ENCODE measurements around the gene TPSG1.

Gene TPSG1

GRCh38 chr16:1216681-1217400 lies 8.2 kb downstream of the TPSG1 start:
- Histone ChIP-seq H3K27ac (ENCODE audit: low read depth, low read length) (no peak overlapping the region), H2AFZ (ENCODE audit: low read depth, low read length, severe bottlenecking) (no peak overlapping the region), H3F3A (ENCODE audit: insufficient read depth) (no peaks in the 10 kb centered on the region), H3K79me2 (ENCODE audit: insufficient read depth, low read length) (no peaks in the 10 kb centered on the region), H3K4me2 (ENCODE audit: low read depth, low read length, poor library complexity, severe bottlenecking) (no peak overlapping the region), H3K36me3 (ENCODE audit: low read length) (no peaks in the 10 kb centered on the region), H3K9me3 (ENCODE audit: insufficient read depth, low read length) (no peaks in the 10 kb centered on the region), H4K20me1 (ENCODE audit: low read depth, low read length) (no peaks in the 10 kb centered on the region), H3K27me3 (ENCODE audit: low read length) (no peaks in the 10 kb centered on the region), H3K4me3 (ENCODE audit: insufficient read depth, low read length, poor library complexity, severe bottlenecking) (no peak overlapping the region), H3K9me2 (replicated peaks; ENCODE audit: insufficient read depth, low read length) (no peaks in the 10 kb centered on the region), H3K9ac (ENCODE audit: low read length) (no peak overlapping the region)
- no peak for TF ChIP-seq EZH2phosphoT487 (conservative IDR thresholded peaks at IDR 0.05; ENCODE audit: low read length)
- TF ChIP-seq, protein P1, sequence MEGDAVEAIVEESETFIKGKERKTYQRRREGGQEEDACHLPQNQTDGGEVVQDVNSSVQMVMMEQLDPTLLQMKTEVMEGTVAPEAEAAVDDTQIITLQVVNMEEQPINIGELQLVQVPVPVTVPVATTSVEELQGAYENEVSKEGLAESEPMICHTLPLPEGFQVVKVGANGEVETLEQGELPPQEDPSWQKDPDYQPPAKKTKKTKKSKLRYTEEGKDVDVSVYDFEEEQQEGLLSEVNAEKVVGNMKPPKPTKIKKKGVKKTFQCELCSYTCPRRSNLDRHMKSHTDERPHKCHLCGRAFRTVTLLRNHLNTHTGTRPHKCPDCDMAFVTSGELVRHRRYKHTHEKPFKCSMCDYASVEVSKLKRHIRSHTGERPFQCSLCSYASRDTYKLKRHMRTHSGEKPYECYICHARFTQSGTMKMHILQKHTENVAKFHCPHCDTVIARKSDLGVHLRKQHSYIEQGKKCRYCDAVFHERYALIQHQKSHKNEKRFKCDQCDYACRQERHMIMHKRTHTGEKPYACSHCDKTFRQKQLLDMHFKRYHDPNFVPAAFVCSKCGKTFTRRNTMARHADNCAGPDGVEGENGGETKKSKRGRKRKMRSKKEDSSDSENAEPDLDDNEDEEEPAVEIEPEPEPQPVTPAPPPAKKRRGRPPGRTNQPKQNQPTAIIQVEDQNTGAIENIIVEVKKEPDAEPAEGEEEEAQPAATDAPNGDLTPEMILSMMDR (IDR thresholded peaks at IDR 0.05; ENCODE audit: insufficient read depth, low read length, poor library complexity, severe bottlenecking) = no peak

GRCh38 chr16:1216296-1216619 lies 8.8 kb downstream of the TPSG1 start:
- H3K27me3 ChIP-seq (ENCODE audit: low read length) = no peaks in the 10 kb centered on the region
- no peak overlapping the region for H2AFZ ChIP-seq (ENCODE audit: low read depth, low read length, severe bottlenecking)
- no peaks in the 10 kb centered on the region for H3K79me2 ChIP-seq (ENCODE audit: insufficient read depth, low read length)
- no peaks in the 10 kb centered on the region for H3K9me3 ChIP-seq (ENCODE audit: insufficient read depth, low read length)
- H3K27ac ChIP-seq (ENCODE audit: low read depth, low read length) = no peak overlapping the region
- H3K36me3 ChIP-seq (ENCODE audit: low read length) = no peaks in the 10 kb centered on the region
- H3K4me3 ChIP-seq (ENCODE audit: insufficient read depth, low read length, poor library complexity, severe bottlenecking) = no peak overlapping the region
- TF ChIP-seq, protein P1 (IDR thresholded peaks at IDR 0.05; ENCODE audit: insufficient read depth, low read length, poor library complexity, severe bottlenecking) = no peak
- H3K9me2 ChIP-seq (replicated peaks; ENCODE audit: insufficient read depth, low read length) = no peaks in the 10 kb centered on the region
- no peak overlapping the region for H3K4me2 ChIP-seq (ENCODE audit: low read depth, low read length, poor library complexity, severe bottlenecking)
- H3K9ac ChIP-seq (ENCODE audit: low read length) = no peak overlapping the region
- no peaks in the 10 kb centered on the region for H4K20me1 ChIP-seq (ENCODE audit: low read depth, low read length)
- no peaks in the 10 kb centered on the region for H3F3A ChIP-seq (ENCODE audit: insufficient read depth)

GRCh38 chr16:1215574-1216295 lies 9.3 kb downstream of the TPSG1 start:
- H4K20me1 ChIP-seq (ENCODE audit: low read depth, low read length) = no peaks in the 10 kb centered on the region
- H3K4me3 ChIP-seq (ENCODE audit: insufficient read depth, low read length, poor library complexity, severe bottlenecking) = no peak overlapping the region
- no peak overlapping the region for H3K27ac ChIP-seq (ENCODE audit: low read depth, low read length)
- no peaks in the 10 kb centered on the region for H3F3A ChIP-seq (ENCODE audit: insufficient read depth)
- H3K9me2 ChIP-seq (replicated peaks; ENCODE audit: insufficient read depth, low read length) = no peaks in the 10 kb centered on the region
- no peak overlapping the region for H3K4me2 ChIP-seq (ENCODE audit: low read depth, low read length, poor library complexity, severe bottlenecking)
- H2AFZ ChIP-seq (ENCODE audit: low read depth, low read length, severe bottlenecking) = no peak overlapping the region
- no peak overlapping the region for H3K9ac ChIP-seq (ENCODE audit: low read length)
- H3K27me3 ChIP-seq (ENCODE audit: low read length) = no peaks in the 10 kb centered on the region
- no peaks in the 10 kb centered on the region for H3K79me2 ChIP-seq (ENCODE audit: insufficient read depth, low read length)
- no peak for TF ChIP-seq EZH2phosphoT487 (conservative IDR thresholded peaks at IDR 0.05; ENCODE audit: low read length)
- TF ChIP-seq, protein P1 (IDR thresholded peaks at IDR 0.05; ENCODE audit: insufficient read depth, low read length, poor library complexity, severe bottlenecking) = no peak
- no peaks in the 10 kb centered on the region for H3K36me3 ChIP-seq (ENCODE audit: low read length)
- no peaks in the 10 kb centered on the region for H3K9me3 ChIP-seq (ENCODE audit: insufficient read depth, low read length)

Data from SU-DHL-6 (cell line).